Hematopoietic multipotent progenitor cell treated with erythropoietin and hydrocortisone succinate and interleukin-3 and kit ligand, for 4 days (in vitro differentiated cells): ENCODE data around the gene PIK3CD.
A peak's percentile ranks its signal among the peaks of the same experiment; 100 is the strongest.
"Not testable (repeated sequence)": the region's sequence is repeated elsewhere in the genome, so short reads cannot be mapped to it uniquely, and the experiment has no call there.

ENCODE experiments used
- DNase-seq: peaks from one replicate; pipeline ENCODE4 v3.0.0-alpha.2; 2015

The PIK3CD gene

GRCh38 chr1:9655836-9656235 is 4.3 kb downstream of the PIK3CD start:
- DNase-seq, result no peak

GRCh38 chr1:9657521-9658032 is 6.0 kb downstream of the PIK3CD start:
- peak; percentile 49 for DNase-seq

DNA sequence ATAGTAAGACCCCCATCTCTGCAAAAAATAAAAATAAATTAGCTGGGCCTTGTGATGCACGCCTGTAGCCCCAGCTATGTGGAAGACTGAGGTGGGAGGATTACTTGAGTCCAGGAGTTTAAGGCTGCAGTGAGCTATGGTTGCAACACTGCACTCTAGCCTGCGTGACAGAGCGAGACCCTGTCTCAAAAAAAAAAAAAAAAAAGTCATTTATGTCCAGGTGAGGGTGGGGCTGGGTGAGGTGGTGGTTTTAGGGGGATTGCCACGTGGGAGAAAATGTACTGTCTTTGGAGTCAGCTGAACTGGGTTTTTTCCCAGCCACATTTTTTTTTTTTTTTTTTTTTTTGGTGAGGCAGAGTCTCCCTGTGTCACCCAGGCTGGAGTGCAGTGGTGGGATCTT is 6.7 kb downstream of the PIK3CD start:
- DNase-seq, result no peak

DNA sequence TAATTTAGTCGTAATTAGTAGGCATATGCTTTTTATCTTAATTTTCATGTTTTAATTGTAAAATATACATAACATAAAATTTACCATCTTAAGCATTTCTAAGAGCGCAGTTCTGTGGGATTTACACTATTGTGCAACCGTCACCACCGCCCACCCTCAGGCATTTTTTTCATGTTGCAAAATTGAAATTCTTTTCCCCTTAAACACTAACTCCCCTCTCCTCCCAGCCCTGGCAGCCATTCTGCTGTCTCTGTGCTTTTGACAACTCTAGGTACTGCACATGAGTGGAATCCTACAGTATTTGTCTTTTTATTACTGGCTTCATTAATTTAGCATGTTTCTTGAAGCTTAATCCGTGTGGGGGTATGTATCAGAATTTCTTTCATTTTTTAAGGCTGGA is 7.8 kb downstream of the PIK3CD start:
- DNase-seq, result peak; percentile 48

GRCh38 chr1:9663257-9663656 is 11.7 kb downstream of the PIK3CD start:
- no peak for DNase-seq

GRCh38 chr1:9665193-9665592 is 13.7 kb downstream of the PIK3CD start:
- DNase-seq, result no peak

GRCh38 chr1:9668080-9668479 is 16.5 kb downstream of the PIK3CD start:
- DNase-seq, result no peak

DNA sequence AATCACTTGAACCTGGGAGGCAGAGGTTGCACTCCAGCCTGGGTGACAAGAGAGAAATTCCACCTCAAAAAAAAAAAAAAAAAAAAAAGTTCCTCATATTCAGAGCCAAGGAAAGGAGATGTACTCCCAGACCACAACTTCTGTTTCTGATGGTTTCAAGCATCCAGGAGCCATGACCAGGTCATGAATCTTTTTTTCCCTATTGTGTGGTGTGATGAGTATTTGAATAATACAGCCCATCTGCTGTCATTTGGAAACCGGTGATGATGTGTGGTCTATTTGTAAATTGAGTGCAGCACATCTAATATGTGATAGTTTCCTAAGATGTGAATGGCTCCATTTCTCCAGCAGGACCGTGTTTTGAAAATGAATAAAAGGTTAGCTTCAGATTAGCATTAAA is 18.6 kb downstream of the PIK3CD start:
- no peak for DNase-seq

DNA sequence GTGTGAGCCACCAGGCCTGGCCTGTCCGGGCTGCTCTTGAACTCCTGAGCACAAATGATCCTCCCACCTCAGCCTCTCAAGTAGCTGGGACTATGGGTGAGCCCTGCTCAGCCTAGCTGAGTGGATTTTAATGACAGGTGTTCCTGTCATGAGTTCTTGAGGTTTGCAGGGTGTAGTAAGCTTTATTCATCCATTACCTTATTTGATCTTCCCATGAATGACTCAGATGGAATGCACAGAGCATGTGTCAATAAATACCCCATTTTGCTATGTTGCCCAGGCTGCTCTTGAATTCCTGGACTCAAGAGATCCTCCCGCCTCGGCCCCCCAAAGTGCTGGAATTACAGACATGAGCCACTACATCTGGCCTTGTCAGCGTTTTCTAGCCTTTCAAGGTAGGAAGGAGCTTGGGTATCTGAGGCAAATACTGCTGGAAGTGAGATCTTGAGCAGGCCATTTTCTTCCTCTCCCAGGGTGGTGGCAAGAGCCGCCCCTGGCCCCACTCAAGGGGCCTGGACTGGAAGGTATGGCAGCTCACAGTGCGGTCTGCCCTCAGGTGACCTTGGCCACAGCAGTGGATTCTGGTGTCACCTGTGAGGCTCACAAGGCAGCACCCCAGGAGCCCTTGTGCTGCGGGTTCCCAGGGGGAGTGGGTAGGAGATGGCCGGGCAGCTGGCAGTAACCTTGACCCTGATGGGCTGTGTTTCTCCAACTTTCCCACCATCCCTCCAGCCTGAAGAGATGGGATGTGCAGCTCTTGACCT is 20.0 kb downstream of the PIK3CD start:
- DNase-seq, result no peak

DNA sequence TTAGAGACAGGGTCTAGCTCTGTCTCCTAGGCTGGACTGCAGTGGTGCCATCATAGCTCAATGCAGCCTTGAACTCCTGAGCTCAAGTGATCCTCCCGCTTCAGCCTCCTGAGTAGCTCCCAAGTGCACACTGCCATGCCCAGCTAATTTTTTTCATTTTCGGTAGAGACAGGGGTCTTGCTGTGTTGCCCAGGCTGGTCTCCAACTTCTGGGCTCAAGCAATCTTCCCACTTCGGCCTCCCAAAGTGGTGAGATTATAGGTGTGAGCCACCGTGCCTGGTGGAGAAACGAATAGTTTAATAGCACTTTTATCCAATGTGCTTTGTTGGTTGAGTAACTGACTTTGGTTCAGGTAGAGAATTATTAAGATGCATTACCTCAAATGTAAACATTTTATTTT is 20.9 kb downstream of the PIK3CD start:
- no peak for DNase-seq

- no peak for DNase-seq
These were observed 23.9 kb downstream of the PIK3CD start for GRCh38 chr1:9675393-9675792.

- DNase-seq, result not testable (repeated sequence)
These were observed 24.6 kb downstream of the PIK3CD start for GRCh38 chr1:9676128-9676527.

GRCh38 chr1:9676815-9677393 is 25.4 kb downstream of the PIK3CD start:
- peak; percentile 38 for DNase-seq

- no peak for DNase-seq
These were observed 28.6 kb downstream of the PIK3CD start for GRCh38 chr1:9680091-9680490.

- DNase-seq, result no peak
These were observed 29.3 kb downstream of the PIK3CD start for GRCh38 chr1:9680828-9681227.

DNA sequence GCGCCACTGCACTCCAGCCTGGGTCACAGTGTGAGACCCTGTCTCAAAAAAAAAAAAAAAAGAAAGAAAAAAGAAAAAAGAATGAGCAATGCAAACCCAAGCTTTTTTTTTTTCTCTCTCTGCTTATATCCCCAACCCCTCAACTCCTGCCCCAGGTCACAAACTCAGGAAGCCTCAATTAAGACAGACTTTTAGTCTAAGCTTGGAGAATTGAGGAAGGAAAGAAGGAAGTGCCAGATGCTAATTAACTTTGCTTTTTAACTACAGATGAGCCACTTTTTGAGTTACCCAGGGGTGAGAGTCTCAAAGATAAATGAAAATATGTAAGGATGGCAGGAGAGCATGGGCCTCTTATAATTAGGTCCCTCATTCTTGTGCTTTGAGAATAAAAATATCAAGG is 33.3 kb downstream of the PIK3CD start:
- DNase-seq, result peak; percentile 34

DNA sequence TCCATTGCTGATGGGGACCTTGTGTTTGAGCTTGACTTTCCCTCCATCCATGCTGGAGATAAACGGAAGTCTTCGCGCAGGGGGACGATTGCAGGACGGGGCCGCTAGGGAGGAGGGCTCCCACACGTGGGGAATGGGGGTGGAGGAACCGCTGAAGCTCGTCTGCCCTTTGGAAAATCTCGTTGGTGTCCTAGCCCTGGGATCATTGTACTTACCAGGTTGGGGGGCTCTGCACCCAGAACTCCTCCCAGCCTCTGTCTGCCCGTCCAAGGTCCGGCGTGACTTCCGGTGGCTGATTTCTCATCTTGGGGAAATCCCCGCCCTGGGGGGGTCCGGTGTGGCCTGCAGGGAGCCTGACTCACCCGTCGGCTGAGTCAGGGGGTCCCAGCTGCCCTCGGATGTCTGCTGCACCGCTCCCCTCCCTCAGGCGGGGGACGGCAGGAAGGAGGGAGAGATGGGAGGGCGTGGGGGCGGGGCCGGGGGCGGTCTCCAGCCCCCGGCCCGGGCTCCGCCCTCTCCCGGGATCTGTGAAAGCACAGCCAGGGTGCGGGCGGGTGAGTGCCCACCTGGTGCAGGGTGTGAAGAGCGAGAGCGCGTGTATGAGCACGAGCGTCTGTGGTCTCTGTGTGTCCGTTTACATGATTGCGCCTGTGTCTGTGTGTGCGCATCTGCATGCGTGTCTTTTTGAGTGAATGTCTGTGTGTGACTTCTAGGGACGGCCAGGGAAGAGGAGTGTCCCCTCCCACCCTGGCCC is 35.8 kb downstream of the PIK3CD start:
- peak; percentile 72 for DNase-seq

GRCh38 chr1:9687874-9688582 is 36.5 kb downstream of the PIK3CD start:
- DNase-seq, result no peak

GRCh38 chr1:9688599-9688998 is 37.1 kb downstream of the PIK3CD start:
- no peak for DNase-seq

DNA sequence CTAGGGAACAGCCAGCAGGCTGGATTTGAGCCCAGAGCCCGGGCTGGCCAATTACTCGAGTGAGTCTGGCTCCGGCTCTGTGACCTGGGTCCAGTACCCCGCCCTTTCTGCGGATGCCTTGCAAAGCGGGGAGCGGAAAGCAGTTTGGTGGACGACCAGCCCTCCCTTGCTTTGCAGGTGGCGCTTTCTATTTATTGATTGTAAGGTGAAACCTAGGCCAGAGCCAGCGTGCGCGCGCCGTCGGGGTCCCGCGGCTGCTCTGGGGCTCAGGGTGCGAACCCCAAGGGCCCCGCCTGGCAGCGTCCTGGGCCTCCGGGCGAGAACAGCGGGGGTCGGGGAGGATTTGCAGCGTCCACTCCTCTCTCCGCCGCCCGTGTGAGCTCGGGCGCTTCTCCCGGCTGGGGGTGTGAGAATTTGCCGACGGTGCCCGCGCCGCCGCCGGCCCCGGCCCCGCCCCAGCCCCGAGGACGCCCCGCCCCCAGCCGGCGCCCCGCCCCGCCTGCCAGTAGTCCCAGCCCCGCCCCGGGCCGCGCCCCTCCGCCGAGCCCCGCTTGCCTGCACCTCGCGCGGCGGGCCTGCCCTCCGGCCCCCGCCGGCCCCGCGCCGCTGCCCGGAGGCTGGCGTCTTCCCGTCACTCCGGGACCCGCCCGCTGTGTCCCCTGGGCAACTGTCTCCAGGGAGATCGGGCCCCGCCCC is 37.6 kb downstream of the PIK3CD start:
- peak; percentile 89 for DNase-seq

DNA sequence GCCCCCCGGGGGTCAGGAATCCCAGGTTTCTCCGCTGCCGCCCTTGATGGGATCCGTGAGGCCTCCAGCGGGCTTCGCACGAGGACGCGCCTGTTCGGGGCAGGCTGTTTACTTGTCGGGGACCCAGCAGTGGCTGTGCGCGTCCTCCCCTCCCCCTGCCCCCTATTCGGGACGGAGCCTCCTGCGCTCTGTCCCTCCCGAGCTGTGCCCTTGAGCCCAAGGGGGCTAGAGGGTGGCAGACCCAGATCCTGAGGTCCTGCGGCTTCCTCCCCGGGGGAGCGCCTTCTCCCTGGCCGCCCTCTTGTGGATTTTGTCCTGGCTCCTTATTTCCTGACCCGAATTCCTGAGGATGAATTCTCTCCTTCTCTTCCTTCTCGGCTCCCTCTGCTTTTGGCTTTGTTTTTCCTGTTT is 38.4 kb downstream of the PIK3CD start:
- DNase-seq, result peak; percentile 31

- DNase-seq, result no peak
These were observed 39.0 kb downstream of the PIK3CD start for GRCh38 chr1:9690440-9691107.
